ENCODE measurements around the gene ADAM23.

Gene ADAM23

GRCh38 chr2:206442474-206442832 lies 879 bp upstream of the ADAM23 start:
- H3K27me3 ChIP-seq (ENCODE audit: control insufficient read depth, insufficient read depth, low read length, poor library complexity, severe bottlenecking), result peaks cover 8% of the 10 kb centered on the region
- H3K4me3 ChIP-seq (ENCODE audit: insufficient read depth, low read depth, low read length), result peak overlapping the region; percentile 80
- H3K36me3 ChIP-seq (ENCODE audit: control insufficient read depth, insufficient read depth, low read length), result no peaks in the 10 kb centered on the region
- WGBS, 2 experiments, result 41 to 46% methylated on average over 10 of the region's 10 CpGs
- peaks cover 3% of the 10 kb centered on the region for H3K4me1 ChIP-seq (ENCODE audit: control insufficient read depth, insufficient read depth, low read length)
- no peaks in the 10 kb centered on the region for H3K9me3 ChIP-seq (ENCODE audit: control insufficient read depth, low read length)
- no peak overlapping the region for H3K27ac ChIP-seq (ENCODE audit: insufficient read depth, low read depth, low read length, poor library complexity, severe bottlenecking)

DNA sequence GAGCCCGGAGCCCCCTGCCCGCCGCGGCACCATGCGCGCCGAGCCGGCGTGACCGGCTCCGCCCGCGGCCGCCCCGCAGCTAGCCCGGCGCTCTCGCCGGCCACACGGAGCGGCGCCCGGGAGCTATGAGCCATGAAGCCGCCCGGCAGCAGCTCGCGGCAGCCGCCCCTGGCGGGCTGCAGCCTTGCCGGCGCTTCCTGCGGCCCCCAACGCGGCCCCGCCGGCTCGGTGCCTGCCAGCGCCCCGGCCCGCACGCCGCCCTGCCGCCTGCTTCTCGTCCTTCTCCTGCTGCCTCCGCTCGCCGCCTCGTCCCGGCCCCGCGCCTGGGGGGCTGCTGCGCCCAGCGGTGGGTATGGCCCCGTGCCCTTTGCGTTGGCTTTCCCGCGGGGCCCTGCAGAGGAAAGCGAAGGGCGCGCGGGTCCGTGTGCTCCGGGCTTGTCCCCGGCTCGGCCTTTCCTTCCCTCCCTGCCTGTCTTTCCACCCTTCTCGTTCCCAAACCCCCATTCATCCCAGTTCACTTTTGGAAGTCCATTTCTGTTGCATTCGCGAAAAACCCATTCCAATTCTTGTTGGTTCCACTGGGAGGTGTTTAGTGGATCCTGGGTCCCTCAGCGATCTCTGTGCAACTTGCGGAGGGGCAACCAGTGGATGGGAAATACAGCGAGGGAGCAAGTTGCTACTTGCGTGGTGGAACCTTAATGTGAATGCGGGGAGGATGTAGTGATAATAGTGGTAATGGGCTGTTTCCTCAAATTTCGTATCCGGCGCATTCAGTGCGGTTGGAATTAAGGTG lies 599 bp downstream of the ADAM23 start:
- Histone ChIP-seq H3K27me3 (ENCODE audit: control insufficient read depth, insufficient read depth, low read length, poor library complexity, severe bottlenecking) (peaks cover 8% of the 10 kb centered on the region), H3K9me3 (ENCODE audit: control insufficient read depth, low read length) (no peaks in the 10 kb centered on the region), H3K36me3 (ENCODE audit: control insufficient read depth, insufficient read depth, low read length) (no peaks in the 10 kb centered on the region), H3K4me1 (ENCODE audit: control insufficient read depth, insufficient read depth, low read length) (peaks cover 3% of the 10 kb centered on the region), H3K4me3 (ENCODE audit: insufficient read depth, low read depth, low read length) (peak overlapping the region; percentile 80), H3K27ac (ENCODE audit: insufficient read depth, low read depth, low read length, poor library complexity, severe bottlenecking) (no peak overlapping the region)
- WGBS, 2 experiments, result 1% methylated on average over 77 of the region's 77 CpGs

DNA sequence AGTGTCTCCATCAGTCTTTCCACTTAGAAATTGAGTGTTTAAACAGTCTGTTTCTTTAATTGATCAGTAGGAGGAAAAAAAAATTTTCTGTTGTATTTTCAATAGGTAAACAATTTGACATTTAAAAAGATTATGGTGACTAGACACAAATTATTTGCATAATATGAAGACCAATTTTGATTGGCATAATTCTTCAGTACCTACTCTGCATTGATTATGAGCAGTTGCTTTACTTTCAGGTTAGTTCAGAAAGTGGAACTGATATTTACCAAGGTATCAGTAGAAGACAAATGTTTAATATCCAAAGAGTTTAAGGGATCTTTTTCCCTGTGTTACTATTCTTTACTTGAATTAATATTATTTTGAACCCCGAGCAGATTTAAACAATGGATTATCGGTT lies 2.6 kb downstream of the ADAM23 start:
- H3K4me3 ChIP-seq (ENCODE audit: insufficient read depth, low read depth, low read length), result no peak overlapping the region
- no peaks in the 10 kb centered on the region for H3K9me3 ChIP-seq (ENCODE audit: control insufficient read depth, low read length)
- H3K27me3 ChIP-seq (ENCODE audit: control insufficient read depth, insufficient read depth, low read length, poor library complexity, severe bottlenecking), result peaks cover 8% of the 10 kb centered on the region
- WGBS, 2 experiments, result 92 to 93% methylated on average over 2 of the region's 2 CpGs
- H3K36me3 ChIP-seq (ENCODE audit: control insufficient read depth, insufficient read depth, low read length), result no peaks in the 10 kb centered on the region
- no peak overlapping the region for H3K27ac ChIP-seq (ENCODE audit: insufficient read depth, low read depth, low read length, poor library complexity, severe bottlenecking)
- H3K4me1 ChIP-seq (ENCODE audit: control insufficient read depth, insufficient read depth, low read length), result peaks cover 3% of the 10 kb centered on the region

GRCh38 chr2:206452242-206452641 lies 8.9 kb downstream of the ADAM23 start:
- no peaks in the 10 kb centered on the region for H3K36me3 ChIP-seq (ENCODE audit: control insufficient read depth, insufficient read depth, low read length)
- H3K27ac ChIP-seq (ENCODE audit: insufficient read depth, low read depth, low read length, poor library complexity, severe bottlenecking), result no peak overlapping the region

DNA sequence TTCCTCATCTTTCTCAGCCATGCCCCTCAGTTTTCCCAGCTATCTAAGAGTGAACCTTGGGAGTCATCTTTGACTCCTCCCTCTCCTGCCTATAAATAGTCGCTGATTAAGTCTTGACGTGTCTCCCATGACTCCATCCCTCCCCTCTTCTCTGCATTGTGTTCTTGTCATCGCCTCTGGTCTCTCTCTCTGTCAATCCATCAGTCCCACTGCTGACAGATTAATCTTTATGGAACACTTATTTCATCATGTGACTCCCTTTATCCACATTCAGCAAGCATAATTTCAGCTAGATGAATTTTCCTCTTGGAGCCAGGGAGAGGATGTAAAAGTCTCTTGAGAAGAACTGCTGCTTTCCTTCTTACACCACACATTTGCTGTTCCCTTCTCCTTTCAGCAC lies 9.4 kb downstream of the ADAM23 start:
- no peaks in the 10 kb centered on the region for H3K27me3 ChIP-seq (ENCODE audit: control insufficient read depth, insufficient read depth, low read length, poor library complexity, severe bottlenecking)
- H3K36me3 ChIP-seq (ENCODE audit: control insufficient read depth, insufficient read depth, low read length), result no peaks in the 10 kb centered on the region
- 82 to 83% methylated on average over 3 of the region's 3 CpGs for WGBS, 2 experiments
- H3K27ac ChIP-seq (ENCODE audit: insufficient read depth, low read depth, low read length, poor library complexity, severe bottlenecking), result no peak overlapping the region
- H3K4me3 ChIP-seq (ENCODE audit: insufficient read depth, low read depth, low read length), result no peak overlapping the region
- H3K9me3 ChIP-seq (ENCODE audit: control insufficient read depth, low read length), result no peaks in the 10 kb centered on the region
- no peaks in the 10 kb centered on the region for H3K4me1 ChIP-seq (ENCODE audit: control insufficient read depth, insufficient read depth, low read length)

More at GRCh38 chr2:206452242-206452641, 8.9 kb downstream of the ADAM23 start:
- 96 to 97% methylated on average over 1 of the region's 1 CpG for WGBS, 2 experiments
- H3K27me3 ChIP-seq (ENCODE audit: control insufficient read depth, insufficient read depth, low read length, poor library complexity, severe bottlenecking), result no peaks in the 10 kb centered on the region
- no peaks in the 10 kb centered on the region for H3K4me1 ChIP-seq (ENCODE audit: control insufficient read depth, insufficient read depth, low read length)
- no peaks in the 10 kb centered on the region for H3K9me3 ChIP-seq (ENCODE audit: control insufficient read depth, low read length)
- H3K4me3 ChIP-seq (ENCODE audit: insufficient read depth, low read depth, low read length), result no peak overlapping the region

DNA sequence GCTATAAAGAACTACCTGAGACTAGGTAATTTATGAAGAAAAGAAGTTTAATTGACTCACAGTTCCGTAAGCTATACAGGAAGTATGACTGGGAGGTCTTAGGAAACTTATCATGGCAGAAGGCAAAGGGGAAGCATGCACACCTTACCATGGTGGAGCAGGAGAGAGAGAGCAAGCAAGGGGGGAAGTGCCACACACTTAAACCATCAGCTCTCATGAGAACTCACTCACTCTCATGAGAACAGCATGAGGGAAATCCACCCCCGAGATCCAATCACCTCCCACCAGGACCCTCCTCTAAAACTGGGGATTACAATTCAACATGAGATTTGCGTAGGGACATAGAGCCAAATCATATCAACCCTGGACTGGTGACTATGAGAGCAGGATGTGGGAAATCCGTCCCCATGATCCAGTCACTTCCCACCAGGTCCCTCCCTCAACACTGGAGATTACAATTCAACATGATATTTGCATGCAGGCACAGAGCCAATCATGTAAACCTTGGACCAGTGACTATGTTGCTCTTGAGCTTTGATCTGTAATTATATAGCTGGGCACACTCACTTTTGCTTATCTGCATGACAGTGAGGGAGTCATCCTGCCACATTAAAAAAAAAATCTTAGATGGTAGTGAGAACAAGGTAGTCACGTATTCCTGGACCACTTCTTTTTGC lies 12.9 kb downstream of the ADAM23 start:
- no peaks in the 10 kb centered on the region for H3K9me3 ChIP-seq (ENCODE audit: control insufficient read depth, low read length)
- peaks cover 7% of the 10 kb centered on the region for H3K36me3 ChIP-seq (ENCODE audit: control insufficient read depth, insufficient read depth, low read length)
- H3K4me1 ChIP-seq (ENCODE audit: control insufficient read depth, insufficient read depth, low read length), result no peaks in the 10 kb centered on the region
- no peak overlapping the region for H3K4me3 ChIP-seq (ENCODE audit: insufficient read depth, low read depth, low read length)
- H3K27me3 ChIP-seq (ENCODE audit: control insufficient read depth, insufficient read depth, low read length, poor library complexity, severe bottlenecking), result no peaks in the 10 kb centered on the region
- 95 to 97% methylated on average over 5 of the region's 5 CpGs for WGBS, 2 experiments
- H3K27ac ChIP-seq (ENCODE audit: insufficient read depth, low read depth, low read length, poor library complexity, severe bottlenecking), result no peak overlapping the region

DNA sequence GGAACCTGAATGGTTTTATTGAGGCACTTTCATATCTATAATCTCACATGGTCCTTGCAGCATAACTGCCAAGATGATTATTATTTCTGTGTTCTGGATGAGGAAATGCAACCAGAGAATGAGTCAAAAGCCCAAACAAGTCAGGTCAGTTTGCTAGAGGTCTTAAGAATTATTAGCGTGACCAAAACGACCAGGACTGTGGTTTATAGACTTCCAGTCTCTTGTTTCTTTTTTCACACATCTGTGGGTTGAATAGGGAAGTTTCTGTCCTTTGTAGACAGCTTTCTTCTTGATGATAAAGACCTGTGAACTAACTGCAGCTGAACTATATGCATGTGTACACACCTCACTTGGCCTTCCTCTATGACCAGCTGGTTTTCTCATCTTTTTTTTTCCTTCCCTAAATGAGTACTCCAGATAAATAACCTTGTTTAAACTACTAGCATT lies 13.9 kb downstream of the ADAM23 start:
- Histone ChIP-seq H3K36me3 (ENCODE audit: control insufficient read depth, insufficient read depth, low read length) (peaks cover 7% of the 10 kb centered on the region), H3K4me1 (ENCODE audit: control insufficient read depth, insufficient read depth, low read length) (no peaks in the 10 kb centered on the region), H3K9me3 (ENCODE audit: control insufficient read depth, low read length) (no peaks in the 10 kb centered on the region), H3K4me3 (ENCODE audit: insufficient read depth, low read depth, low read length) (no peak overlapping the region), H3K27me3 (ENCODE audit: control insufficient read depth, insufficient read depth, low read length, poor library complexity, severe bottlenecking) (no peaks in the 10 kb centered on the region), H3K27ac (ENCODE audit: insufficient read depth, low read depth, low read length, poor library complexity, severe bottlenecking) (no peak overlapping the region)
- 87 to 92% methylated on average over 2 of the region's 2 CpGs for WGBS, 2 experiments

- H3K27me3 ChIP-seq (ENCODE audit: control insufficient read depth, insufficient read depth, low read length, poor library complexity, severe bottlenecking), result no peaks in the 10 kb centered on the region
- no peaks in the 10 kb centered on the region for H3K4me1 ChIP-seq (ENCODE audit: control insufficient read depth, insufficient read depth, low read length)
- WGBS, 2 experiments, result 4 to 6% methylated on average over 6 of the region's 6 CpGs
- no peak overlapping the region for H3K4me3 ChIP-seq (ENCODE audit: insufficient read depth, low read depth, low read length)
- H3K9me3 ChIP-seq (ENCODE audit: control insufficient read depth, low read length), result no peaks in the 10 kb centered on the region
- no peak overlapping the region for H3K27ac ChIP-seq (ENCODE audit: insufficient read depth, low read depth, low read length, poor library complexity, severe bottlenecking)
- H3K36me3 ChIP-seq (ENCODE audit: control insufficient read depth, insufficient read depth, low read length), result peaks cover 7% of the 10 kb centered on the region
Measured at GRCh38 chr2:206462240-206462854, 19.0 kb downstream of the ADAM23 start.

DNA sequence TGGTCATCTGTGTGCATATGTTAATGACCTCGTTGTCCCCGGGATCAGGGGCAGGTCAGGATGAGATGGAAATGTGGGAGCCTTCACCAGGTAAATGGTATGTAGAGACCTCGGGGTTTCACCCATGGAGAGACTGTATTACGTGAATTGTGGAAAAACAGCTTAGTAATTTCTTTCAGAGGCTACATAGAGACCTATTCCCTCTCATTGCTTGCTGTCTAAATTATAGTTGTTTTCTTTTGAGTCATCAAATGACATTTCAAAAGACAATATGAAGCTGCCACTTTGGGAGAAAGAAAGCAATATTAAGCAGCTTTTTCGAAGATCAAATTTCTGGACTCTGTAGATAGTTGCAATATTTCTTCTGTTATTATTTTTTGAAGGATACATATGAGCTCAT lies 20.4 kb downstream of the ADAM23 start:
- 90 to 93% methylated on average over 5 of the region's 5 CpGs for WGBS, 2 experiments
- H3K4me1 ChIP-seq (ENCODE audit: control insufficient read depth, insufficient read depth, low read length), result no peaks in the 10 kb centered on the region
- H3K4me3 ChIP-seq (ENCODE audit: insufficient read depth, low read depth, low read length), result no peak overlapping the region
- H3K27ac ChIP-seq (ENCODE audit: insufficient read depth, low read depth, low read length, poor library complexity, severe bottlenecking), result no peak overlapping the region
- no peaks in the 10 kb centered on the region for H3K9me3 ChIP-seq (ENCODE audit: control insufficient read depth, low read length)
- no peaks in the 10 kb centered on the region for H3K27me3 ChIP-seq (ENCODE audit: control insufficient read depth, insufficient read depth, low read length, poor library complexity, severe bottlenecking)
- peaks cover under 1% of the 10 kb centered on the region for H3K36me3 ChIP-seq (ENCODE audit: control insufficient read depth, insufficient read depth, low read length)

DNA sequence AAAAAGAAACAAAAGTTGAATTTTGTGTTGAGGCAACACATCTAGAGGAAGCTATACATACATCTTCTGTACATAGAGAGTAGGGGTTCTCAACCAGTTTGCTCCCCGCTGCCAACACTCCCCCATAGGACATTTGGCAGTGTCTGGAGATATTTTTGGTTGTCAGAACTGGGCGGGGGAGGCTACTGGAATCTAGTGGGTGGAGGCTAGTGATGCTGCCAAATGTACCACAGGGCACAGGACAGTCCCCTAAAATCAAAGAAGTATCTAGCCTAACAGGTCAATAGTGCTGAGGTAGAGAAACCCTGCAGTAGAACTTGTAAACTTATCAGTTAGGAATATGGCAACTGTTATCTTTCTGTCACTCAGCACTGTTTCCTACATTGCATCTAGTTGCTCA lies 21.3 kb downstream of the ADAM23 start:
- Histone ChIP-seq H3K9me3 (ENCODE audit: control insufficient read depth, low read length) (no peaks in the 10 kb centered on the region), H3K27ac (ENCODE audit: insufficient read depth, low read depth, low read length, poor library complexity, severe bottlenecking) (no peak overlapping the region), H3K36me3 (ENCODE audit: control insufficient read depth, insufficient read depth, low read length) (no peaks in the 10 kb centered on the region), H3K27me3 (ENCODE audit: control insufficient read depth, insufficient read depth, low read length, poor library complexity, severe bottlenecking) (no peaks in the 10 kb centered on the region), H3K4me3 (ENCODE audit: insufficient read depth, low read depth, low read length) (no peak overlapping the region), H3K4me1 (ENCODE audit: control insufficient read depth, insufficient read depth, low read length) (no peaks in the 10 kb centered on the region)
- 96 to 97% methylated on average over 2 of the region's 2 CpGs for WGBS, 2 experiments
